Thyroid gland (tissue), 4 donors: ENCODE measurements around the gene CACTIN. TPM values are rescaled to one million over a fixed set of nuclear protein-coding genes. Genes with fewer than 3 reads are reported as not detected.

Source experiments
- DNase-seq, 2 donors: peaks; one replicate each; pipeline ENCODE4 v3.0.0-alpha.2; 2019
- H3K27ac ChIP-seq, 3 donors: fragments of 200-600 bp; sonication (generic); 1 replicate in 2 of 3; 2 replicates in 1 of 3; pipeline ENCODE4 v1.5.1; 2016 to 2019; ENCODE audit warnings: mild to moderate bottlenecking in 1 of 3, moderate library complexity in 1 of 3
- H3K27me3 ChIP-seq: fragments of 200-600 bp; sonication (generic); one replicate; pipeline ENCODE4 v1.5.1; 2019
- H3K36me3 ChIP-seq, 2 donors: fragments of 200-600 bp; sonication (generic); one replicate each; pipeline ENCODE4 v1.5.1; 2016 to 2019
- H3K4me1 ChIP-seq, 2 donors: fragments of 200-600 bp; sonication (generic); one replicate each; pipeline ENCODE4 v1.5.1; 2017 to 2019
- H3K4me3 ChIP-seq, 3 donors: fragments of 200-600 bp; sonication (generic); replicated peaks in 1 of 3; 1 replicate in 2 of 3; 2 replicates in 1 of 3; pipeline ENCODE4 v1.5.1; 2016; ENCODE audit warnings: mild to moderate bottlenecking in 1 of 3
- H3K9me3 ChIP-seq: fragments of 200-600 bp; sonication (generic); one replicate; pipeline ENCODE4 v1.5.1; 2017
- CTCF ChIP-seq, 6 experiments: fragments of 200-600 bp in 3 of 6; fragments of 450-650 bp in 3 of 6; sonication (generic) in 3 of 6; IDR thresholded peaks; one replicate each; pipeline ENCODE4 v1.5.1; 2016 to 2019; ENCODE audit warnings: antibody characterized with exemption in 6 of 6, mild to moderate bottlenecking in 2 of 6, inconsistent platforms in 1 of 6, moderate library complexity in 1 of 6
- POLR2A ChIP-seq, 2 donors: fragments of 450-650 bp; IDR thresholded peaks; one replicate each; pipeline ENCODE4 v1.6.1; 2017; ENCODE audit warnings: antibody characterized with exemption in 2 of 2, mild to moderate bottlenecking in 2 of 2, moderate library complexity in 1 of 2
- WGBS, 2 donors: methylation state at CpG; one replicate each; pipeline ENCODE4 v1.1.5; 2017; 5-methylcytosine and 5-hydroxymethylcytosine counted together
- intact Hi-C: fragments of 100-400 bp; cut with DNase I; formaldehyde crosslinking; loops from one replicate; pipeline ENCODE4 v1.15.1; 2023
- total RNA-seq, 4 donors: library from RNA; depleted of rRNA; stranded (reverse); fragments of >200 nt; gene quantifications; one replicate each; pipeline ENCODE4 v1.2.3, GENCODE V29; 2016

The CACTIN gene
- total RNA-seq, 4 donors from 2014 or later: 18.8 to 30.6 (median 24.5) TPM

- no peak overlapping the region for H3K4me3 ChIP-seq
- WGBS, 2 donors: 54 to 77% methylated on average over 14 to 15 of the region's 23 CpGs
- no peaks in the 10 kb centered on the region for H3K36me3 ChIP-seq
- intact Hi-C loops: no loop called here
- H3K27ac ChIP-seq: no peak overlapping the region
- DNase-seq: no peak
- TF ChIP-seq POLR2A (IDR thresholded peaks at IDR 0.05) (no peak), CTCF (IDR thresholded peaks at IDR 0.05) (no peak)
- H3K4me1 ChIP-seq: peaks cover 14 to 23% of the 10 kb centered on the region in 2 donors
- H3K27me3 ChIP-seq: peaks cover 13% of the 10 kb centered on the region
- no peaks in the 10 kb centered on the region for H3K9me3 ChIP-seq
Measured at GRCh38 chr19:3603121-3603811, 23.3 kb downstream of the CACTIN start.

- Histone ChIP-seq H3K4me3 (no peak overlapping the region), H3K9me3 (no peaks in the 10 kb centered on the region), H3K36me3 (no peaks in the 10 kb centered on the region), H3K4me1 (peaks cover under 1 to 2% of the 10 kb centered on the region in 2 donors), H3K27me3 (peaks cover 1% of the 10 kb centered on the region), H3K27ac (no peak overlapping the region)
- intact Hi-C loops: no loop called here
- WGBS, 2 donors: 81 to 89% methylated on average over 12 of the region's 12 CpGs
- no peak for DNase-seq
- no peak for TF ChIP-seq POLR2A (IDR thresholded peaks at IDR 0.05)
- no peak for TF ChIP-seq CTCF (IDR thresholded peaks at IDR 0.05)
Measured at GRCh38 chr19:3601021-3601420, 25.6 kb downstream of the CACTIN start.

GRCh38 chr19:3599776-3600187 lies 26.8 kb downstream of the CACTIN start:
- TF ChIP-seq POLR2A (IDR thresholded peaks at IDR 0.05) (no peak), CTCF (IDR thresholded peaks at IDR 0.05) (no peak)
- Histone ChIP-seq H3K4me1 (no peaks in the 10 kb centered on the region), H3K27ac (no peak overlapping the region), H3K36me3 (no peaks in the 10 kb centered on the region), H3K4me3 (no peak overlapping the region), H3K9me3 (no peaks in the 10 kb centered on the region), H3K27me3 (no peaks in the 10 kb centered on the region)
- no peak for DNase-seq
- intact Hi-C loops: no loop called here
- WGBS, 2 donors: 92 to 97% methylated on average over 14 to 16 of the region's 28 CpGs

- no peak overlapping the region for H3K27ac ChIP-seq
- WGBS, 2 donors: 73 to 91% methylated on average over 10 to 34 of the region's 34 CpGs
Measured at GRCh38 chr19:3595521-3596061, 31.0 kb downstream of the CACTIN start.

More at GRCh38 chr19:3595521-3596061, 31.0 kb downstream of the CACTIN start:
- TF ChIP-seq POLR2A (IDR thresholded peaks at IDR 0.05): no peak
- TF ChIP-seq CTCF (IDR thresholded peaks at IDR 0.05): no peak
- Histone ChIP-seq H3K27me3 (no peaks in the 10 kb centered on the region), H3K4me1 (no peaks in the 10 kb centered on the region), H3K36me3 (no peaks in the 10 kb centered on the region), H3K9me3 (no peaks in the 10 kb centered on the region), H3K4me3 (no peak overlapping the region)
- no peak for DNase-seq
- intact Hi-C loops: no loop called here
